ENCODE data around the gene DLX3.

Gene DLX3

DNA sequence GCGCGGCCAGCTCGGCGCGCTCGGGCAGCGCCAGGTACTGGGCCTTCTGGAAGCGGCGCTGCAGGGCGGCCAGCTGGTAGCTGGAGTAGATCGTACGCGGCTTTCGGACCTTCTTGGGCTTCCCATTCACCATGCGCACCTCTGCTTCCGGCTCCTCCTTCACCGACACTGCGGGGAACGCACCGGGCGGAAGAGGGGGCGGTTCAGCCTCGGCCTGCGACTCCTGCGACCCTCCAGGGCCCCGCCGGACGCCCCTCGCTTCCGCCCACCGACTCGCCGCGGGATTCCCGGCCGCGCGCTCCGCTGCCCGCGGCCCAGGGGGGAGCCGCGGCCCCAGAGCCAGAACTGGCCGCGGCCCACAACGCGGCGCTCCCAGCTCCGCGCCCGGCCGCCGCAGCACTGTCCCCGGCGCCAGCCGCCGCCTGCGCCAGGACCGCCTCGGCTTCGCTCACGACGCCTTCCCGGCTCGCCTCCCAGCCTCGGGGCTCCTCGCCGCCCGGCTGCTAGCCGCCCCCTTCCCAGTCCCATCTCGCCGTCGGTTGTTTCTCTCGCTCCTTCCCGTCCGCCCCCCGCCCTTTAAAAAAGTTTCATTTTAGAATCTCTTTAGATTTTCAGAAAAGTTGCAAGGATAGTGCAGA, 1.5 kb downstream of the DLX3 start:
- in situ Hi-C loops (cut with MboI; ENCODE audit: low sequenced_read_pairs) = loop anchor here (10.0 kb wide), 1 partner anchor 289 kb away; the partner anchor contains the start of gene SLC35B1
- H3K9me3 ChIP-seq = no peaks in the 10 kb centered on the region
- peak; percentile 36 to 61 for DNase-seq (ENCODE audit: low spot score in 2 of 2)
- H3K27me3 ChIP-seq (ENCODE audit: low read depth) = no peaks in the 10 kb centered on the region
- H3K4me3 ChIP-seq = peak overlapping the region; percentile 47
- peaks cover 10% of the 10 kb centered on the region for H3K4me1 ChIP-seq
- H3K36me3 ChIP-seq (replicated peaks) = no peaks in the 10 kb centered on the region

DNA sequence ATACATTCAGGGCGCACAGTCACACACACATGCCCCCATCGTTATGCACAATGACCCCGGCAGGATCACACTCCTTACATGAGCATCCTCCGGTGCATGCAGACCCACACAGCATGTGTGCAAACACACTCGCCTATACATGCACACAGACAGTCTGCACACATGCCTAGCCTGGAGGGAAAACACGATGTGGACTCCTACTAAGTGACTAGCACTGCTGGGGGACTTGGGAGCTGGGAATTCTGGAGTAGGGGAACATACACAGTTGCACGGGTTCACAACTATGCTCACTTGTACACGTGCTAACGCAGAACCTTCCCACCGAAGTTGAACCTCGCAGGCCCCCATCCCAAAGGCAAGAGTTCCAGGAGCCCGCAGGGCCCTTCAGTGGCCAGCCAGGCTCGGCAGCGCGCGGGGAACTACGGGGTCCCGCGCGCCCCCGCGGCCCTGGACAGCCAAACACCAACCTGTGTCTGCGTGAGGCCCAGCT, 2.0 kb downstream of the DLX3 start:
- in situ Hi-C loops (cut with MboI; ENCODE audit: low sequenced_read_pairs) = loop anchor here (10.0 kb wide), 1 partner anchor 288 kb away; the partner anchor contains the start of gene SLC35B1
- Histone ChIP-seq H3K27me3 (ENCODE audit: low read depth) (no peaks in the 10 kb centered on the region), H3K36me3 (replicated peaks) (no peaks in the 10 kb centered on the region), H3K4me3 (peak overlapping the region; percentile 47), H3K4me1 (peaks cover 10% of the 10 kb centered on the region), H3K9me3 (no peaks in the 10 kb centered on the region)
- DNase-seq (ENCODE audit: low spot score in 2 of 2) = no peak

DNA sequence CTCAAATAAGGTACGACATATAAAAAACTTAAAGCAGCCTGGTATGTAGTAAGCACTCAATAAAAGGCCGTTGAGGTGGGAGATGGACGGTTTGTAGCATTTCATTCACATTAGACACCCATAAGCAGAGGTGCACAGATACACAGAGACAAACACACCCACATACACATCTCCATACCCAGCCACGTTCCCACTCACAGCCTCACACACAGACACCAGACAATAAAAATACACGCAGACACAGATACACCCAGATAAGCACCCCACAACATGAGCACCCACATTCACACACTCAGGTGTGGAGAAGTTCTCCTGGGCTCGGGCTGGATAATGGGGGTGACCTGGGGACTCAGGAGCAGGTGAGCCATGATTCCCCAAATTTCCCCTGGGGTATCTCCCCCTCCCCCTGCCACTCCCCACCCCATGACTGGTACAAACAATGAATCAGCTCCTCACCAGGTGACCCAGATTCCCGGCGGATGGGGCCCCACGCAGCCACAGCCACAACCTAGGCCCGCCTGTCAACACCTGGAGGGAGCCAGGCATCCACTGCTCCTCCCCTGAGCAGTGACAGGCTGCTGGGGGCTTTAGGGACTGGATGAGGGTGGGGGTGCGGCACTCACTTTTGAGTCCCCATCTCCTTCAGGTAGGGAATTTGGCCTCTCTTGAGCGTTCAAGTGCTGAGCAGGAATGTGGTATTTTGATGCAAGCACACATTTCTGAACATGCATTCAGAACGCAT, 2.7 kb downstream of the DLX3 start:
- Histone ChIP-seq H3K36me3 (replicated peaks) (no peaks in the 10 kb centered on the region), H3K4me1 (peaks cover 10% of the 10 kb centered on the region), H3K9me3 (no peaks in the 10 kb centered on the region), H3K4me3 (peak overlapping the region; percentile 47; the same call in 1 of the 2 replicates), H3K27me3 (ENCODE audit: low read depth) (no peaks in the 10 kb centered on the region)
- no peak for DNase-seq (ENCODE audit: low spot score in 2 of 2)
- in situ Hi-C loops (cut with MboI; ENCODE audit: low sequenced_read_pairs) = loop anchor here (10.0 kb wide), 1 partner anchor 288 kb away; the partner anchor contains the start of gene SLC35B1

DNA sequence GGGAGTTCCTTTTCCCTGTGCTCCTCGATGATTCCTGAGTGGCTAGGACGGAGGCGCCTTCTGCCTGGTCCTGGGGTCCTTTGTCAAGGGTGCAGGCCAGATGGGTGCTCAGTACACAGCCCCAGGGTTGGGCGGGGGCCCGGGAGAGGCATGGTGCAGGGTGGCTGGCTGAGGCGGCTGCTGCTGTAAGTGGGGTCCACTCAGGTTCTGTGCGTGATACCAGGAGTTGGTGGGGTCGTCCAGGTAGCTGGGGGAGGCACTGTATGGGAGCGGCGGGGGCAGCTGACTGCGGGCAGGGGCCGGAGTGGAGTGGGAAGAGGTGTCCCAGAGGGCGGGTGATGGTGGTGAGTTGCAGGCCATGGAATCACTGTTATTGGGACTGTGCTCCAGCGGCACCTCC, 3.6 kb downstream of the DLX3 start:
- DNase-seq (ENCODE audit: low spot score in 2 of 2) = no peak
- no peaks in the 10 kb centered on the region for H3K36me3 ChIP-seq (replicated peaks)
- H3K4me3 ChIP-seq = no peak overlapping the region
- peaks cover 4% of the 10 kb centered on the region; the same call in 1 of the 2 replicates for H3K4me1 ChIP-seq
- H3K27me3 ChIP-seq (ENCODE audit: low read depth) = no peaks in the 10 kb centered on the region
- no peaks in the 10 kb centered on the region for H3K9me3 ChIP-seq
- in situ Hi-C loops (cut with MboI; ENCODE audit: low sequenced_read_pairs) = loop anchor here (10.0 kb wide), 1 partner anchor 287 kb away; the partner anchor contains the start of gene SLC35B1

DNA sequence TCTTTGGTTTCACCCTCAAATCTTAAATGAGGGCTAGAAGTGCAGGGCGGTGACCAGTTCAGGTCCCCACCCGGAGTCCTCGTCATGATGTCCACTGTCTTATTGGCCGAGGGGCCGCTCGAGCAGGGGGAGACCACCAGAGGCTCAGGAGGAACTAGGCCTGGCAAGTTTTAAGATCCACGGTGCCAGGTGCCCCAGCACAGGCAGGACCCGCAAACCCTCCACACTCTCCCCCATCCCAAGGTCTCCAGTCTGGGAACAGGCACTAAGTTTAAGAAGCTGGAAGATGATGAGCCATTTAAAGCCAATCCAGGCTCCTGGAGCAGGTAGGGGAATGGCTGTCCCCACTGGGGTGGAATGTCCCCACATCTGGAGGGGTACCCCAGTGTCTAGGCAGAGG, 4.1 kb downstream of the DLX3 start:
- in situ Hi-C loops (cut with MboI; ENCODE audit: low sequenced_read_pairs) = loop anchor here (10.0 kb wide), 1 partner anchor 286 kb away; the partner anchor contains the start of gene SLC35B1
- Histone ChIP-seq H3K9me3 (no peaks in the 10 kb centered on the region), H3K36me3 (replicated peaks) (no peaks in the 10 kb centered on the region), H3K27me3 (ENCODE audit: low read depth) (no peaks in the 10 kb centered on the region), H3K4me1 (peaks cover 4% of the 10 kb centered on the region; the same call in 1 of the 2 replicates), H3K4me3 (no peak overlapping the region)
- DNase-seq (ENCODE audit: low spot score in 2 of 2) = no peak

DNA sequence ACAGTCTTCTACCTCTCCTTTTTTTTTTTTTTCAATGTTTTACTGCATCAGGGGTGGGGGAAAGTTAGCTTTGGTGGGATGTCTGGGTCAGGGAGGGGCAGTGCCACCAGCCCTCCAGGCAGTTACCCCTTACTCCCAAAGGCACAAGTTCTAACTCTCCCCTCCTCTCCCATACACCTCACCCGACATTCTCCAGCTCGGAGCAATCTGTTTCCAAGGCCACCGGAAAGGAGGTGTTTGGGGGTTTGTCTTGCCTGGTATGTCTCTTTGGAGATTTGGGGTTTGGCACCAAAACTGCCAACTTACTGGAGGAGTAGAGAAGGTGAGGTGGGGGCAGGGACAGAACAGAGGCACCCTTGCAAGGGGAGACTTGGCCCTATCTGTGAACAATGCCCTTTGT, 4.7 kb downstream of the DLX3 start:
- H3K27me3 ChIP-seq (ENCODE audit: low read depth) = no peaks in the 10 kb centered on the region
- in situ Hi-C loops (cut with MboI; ENCODE audit: low sequenced_read_pairs) = loop anchor here (10.0 kb wide), 1 partner anchor 286 kb away; the partner anchor contains the start of gene SLC35B1

DNA sequence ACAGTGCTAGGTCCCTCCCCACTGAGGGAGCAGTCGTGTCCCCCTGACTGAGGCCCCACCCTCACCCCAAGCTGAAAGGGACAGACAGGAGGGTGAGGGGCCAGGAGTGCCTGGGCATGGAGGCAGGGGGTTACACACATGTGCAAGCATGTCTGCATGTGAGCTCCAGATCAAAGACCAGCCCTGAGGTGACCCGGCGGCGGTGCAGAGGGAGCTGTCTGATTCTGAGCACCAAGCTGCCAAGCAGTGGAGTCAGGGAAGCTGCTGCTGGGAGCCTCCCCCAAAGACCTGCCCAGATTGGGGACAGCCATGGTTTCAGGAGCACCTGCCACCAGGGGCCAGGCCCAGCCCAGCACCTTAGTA, 5.5 kb downstream of the DLX3 start:
- Histone ChIP-seq H3K4me1 (no peaks in the 10 kb centered on the region), H3K27me3 (ENCODE audit: low read depth) (no peaks in the 10 kb centered on the region), H3K36me3 (replicated peaks) (no peaks in the 10 kb centered on the region), H3K9me3 (no peaks in the 10 kb centered on the region), H3K4me3 (no peak overlapping the region)
- DNase-seq (ENCODE audit: low spot score in 2 of 2) = no peak
- in situ Hi-C loops (cut with MboI; ENCODE audit: low sequenced_read_pairs) = no loop called here

More for the DNA sequence above, 4.7 kb downstream of the DLX3 start:
- Histone ChIP-seq H3K36me3 (replicated peaks) (no peaks in the 10 kb centered on the region), H3K4me1 (peaks cover under 1% of the 10 kb centered on the region; the same call in 1 of the 2 replicates), H3K9me3 (no peaks in the 10 kb centered on the region), H3K4me3 (no peak overlapping the region)
- DNase-seq (ENCODE audit: low spot score in 2 of 2) = no peak

DNA sequence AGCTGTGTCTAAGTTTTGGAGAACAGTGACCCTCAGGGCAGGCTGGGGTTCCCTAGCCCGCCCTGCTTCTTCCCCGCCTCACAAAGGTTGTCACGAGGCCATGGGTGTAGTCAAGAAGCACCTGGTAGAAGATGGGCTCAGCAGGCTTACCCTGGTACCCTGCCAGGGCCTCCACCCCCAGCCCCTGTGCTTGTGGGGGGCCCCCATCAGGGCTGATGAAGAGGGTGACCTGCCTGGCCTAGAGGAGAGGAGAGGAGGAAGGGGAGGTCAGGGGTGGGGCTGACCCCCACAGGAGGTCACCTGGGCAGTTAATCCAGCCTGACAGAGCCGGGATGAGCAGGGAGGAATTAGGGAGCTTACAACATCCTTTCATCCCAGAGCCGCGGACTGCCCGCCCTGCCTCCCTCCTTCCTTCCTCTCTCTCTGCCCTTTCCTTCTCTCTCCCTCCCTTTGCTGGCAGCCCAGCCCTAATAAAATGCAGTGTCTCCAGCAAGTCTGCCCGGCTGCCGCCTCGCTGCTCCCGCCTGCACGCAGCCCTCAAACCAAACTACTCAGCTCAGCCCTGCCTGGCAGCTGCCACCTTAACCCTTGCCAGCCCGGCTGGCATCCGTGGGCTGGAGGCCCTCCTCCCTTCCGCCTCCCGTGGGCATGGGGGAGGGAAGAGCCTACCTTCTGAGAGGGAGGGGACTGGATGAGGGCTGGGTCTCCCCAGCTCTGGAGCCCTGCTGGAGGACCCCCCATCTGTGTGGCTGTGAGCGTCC, 7.2 kb downstream of the DLX3 start:
- in situ Hi-C loops (cut with MboI; ENCODE audit: low sequenced_read_pairs) = no loop called here
- Histone ChIP-seq H3K4me3 (no peak overlapping the region), H3K27me3 (ENCODE audit: low read depth) (no peaks in the 10 kb centered on the region), H3K4me1 (no peaks in the 10 kb centered on the region), H3K9me3 (no peaks in the 10 kb centered on the region), H3K36me3 (replicated peaks) (no peaks in the 10 kb centered on the region)
- no peak for DNase-seq (ENCODE audit: low spot score in 2 of 2)

DNA sequence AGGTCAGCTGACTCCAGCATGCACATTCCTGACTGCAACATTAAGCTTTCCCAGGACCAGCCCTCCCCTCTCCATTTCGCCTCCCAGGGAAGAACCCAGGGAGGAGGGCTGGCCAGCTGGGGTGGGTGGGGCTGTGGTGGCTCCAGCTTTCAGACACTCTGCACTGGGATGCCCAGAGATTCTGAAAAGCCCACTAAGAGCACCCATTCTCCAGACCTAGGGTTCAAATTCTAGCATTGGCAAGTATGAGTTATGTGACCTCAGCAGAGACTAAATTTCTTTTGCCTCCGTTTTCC, 7.8 kb downstream of the DLX3 start:
- no peaks in the 10 kb centered on the region for H3K9me3 ChIP-seq
- H3K27me3 ChIP-seq (ENCODE audit: low read depth) = no peaks in the 10 kb centered on the region
- no peaks in the 10 kb centered on the region for H3K36me3 ChIP-seq (replicated peaks)
- H3K4me3 ChIP-seq = no peak overlapping the region
- DNase-seq (ENCODE audit: low spot score in 2 of 2) = no peak
- in situ Hi-C loops (cut with MboI; ENCODE audit: low sequenced_read_pairs) = no loop called here
- no peaks in the 10 kb centered on the region for H3K4me1 ChIP-seq

DNA sequence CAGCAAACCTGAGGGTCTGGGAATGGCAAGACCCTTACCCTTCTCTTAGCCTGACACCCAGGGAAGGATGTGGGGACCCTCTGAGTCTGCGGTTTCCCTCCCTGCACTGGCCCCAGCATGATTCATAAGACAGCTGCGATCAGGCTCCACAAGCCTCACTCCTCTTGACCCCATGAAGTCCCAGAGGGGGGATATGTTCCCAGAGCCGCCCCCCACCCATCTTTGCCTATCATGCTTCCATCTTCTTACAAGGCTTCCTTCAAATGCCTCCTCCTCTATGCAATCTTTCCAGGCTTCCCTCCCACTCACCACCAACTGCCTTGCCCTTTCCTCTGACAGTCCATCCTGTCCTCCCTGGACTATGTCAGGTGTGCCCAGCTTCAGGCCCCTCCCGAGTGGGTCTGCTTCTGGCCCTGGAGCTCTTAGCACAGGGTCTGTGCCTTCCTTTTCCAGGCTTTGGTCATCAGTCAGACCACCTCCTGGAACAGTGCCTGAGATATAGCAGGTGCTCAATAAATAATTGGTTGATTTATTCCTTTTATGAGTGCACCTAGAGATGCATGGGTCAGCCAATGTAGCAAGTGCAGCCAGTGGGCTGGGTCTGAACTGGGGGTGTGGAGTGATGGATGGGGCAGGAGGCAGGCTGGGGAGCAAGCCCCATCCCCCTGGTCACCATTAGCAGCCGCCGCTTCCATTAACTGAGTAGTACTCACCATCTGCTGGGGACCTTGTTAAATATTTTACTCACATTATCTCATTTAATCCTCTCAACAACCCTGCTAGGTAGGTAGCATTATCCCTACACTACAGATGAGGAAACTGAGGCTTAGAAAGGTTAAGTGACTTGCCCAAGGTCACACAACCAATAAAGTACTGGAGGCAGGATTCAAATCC, 8.4 kb downstream of the DLX3 start:
- H3K36me3 ChIP-seq (replicated peaks) = no peaks in the 10 kb centered on the region
- H3K4me1 ChIP-seq = no peaks in the 10 kb centered on the region
- DNase-seq (ENCODE audit: low spot score in 2 of 2) = no peak
- in situ Hi-C loops (cut with MboI; ENCODE audit: low sequenced_read_pairs) = no loop called here
- H3K27me3 ChIP-seq (ENCODE audit: low read depth) = no peaks in the 10 kb centered on the region
- H3K9me3 ChIP-seq = no peaks in the 10 kb centered on the region
- no peak overlapping the region for H3K4me3 ChIP-seq

DNA sequence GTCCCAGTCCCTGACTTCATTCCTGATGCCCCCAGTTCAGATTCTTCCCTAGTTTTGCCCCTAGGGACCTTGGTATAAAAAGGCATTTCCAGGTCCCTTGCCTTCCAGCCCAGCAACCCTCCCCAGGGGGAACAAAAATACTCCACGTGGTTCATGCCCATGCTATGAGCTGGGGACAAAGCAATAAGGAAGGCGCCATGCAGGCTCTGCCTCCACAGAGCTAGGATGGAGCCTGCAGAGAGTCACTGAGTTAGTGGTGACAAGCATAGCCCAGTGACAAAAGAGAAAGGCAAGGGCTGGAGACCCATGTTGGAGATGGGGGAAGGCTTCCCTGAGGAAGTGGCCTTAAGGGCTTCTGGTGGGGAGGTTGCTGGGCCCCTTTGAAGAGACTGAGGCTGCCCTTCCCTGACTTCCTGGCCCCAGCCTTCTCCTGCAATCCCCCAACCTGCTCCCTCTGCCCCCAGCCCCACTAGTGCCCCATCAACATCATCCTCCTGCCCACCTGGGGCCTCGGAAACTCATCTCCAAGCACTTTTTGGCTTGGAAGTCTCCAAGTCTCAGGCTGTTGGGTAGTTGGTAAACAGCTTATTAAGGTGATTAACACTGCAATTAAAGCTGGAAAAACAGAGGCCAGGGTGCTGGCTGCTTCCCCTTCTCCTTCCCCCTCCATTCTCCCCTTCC, 9.6 kb downstream of the DLX3 start:
- Histone ChIP-seq H3K4me3 (no peak overlapping the region), H3K36me3 (replicated peaks) (no peaks in the 10 kb centered on the region), H3K27me3 (ENCODE audit: low read depth) (no peaks in the 10 kb centered on the region), H3K9me3 (no peaks in the 10 kb centered on the region), H3K4me1 (no peaks in the 10 kb centered on the region)
- in situ Hi-C loops (cut with MboI; ENCODE audit: low sequenced_read_pairs) = no loop called here
- no peak for DNase-seq (ENCODE audit: low spot score in 2 of 2)

DNA sequence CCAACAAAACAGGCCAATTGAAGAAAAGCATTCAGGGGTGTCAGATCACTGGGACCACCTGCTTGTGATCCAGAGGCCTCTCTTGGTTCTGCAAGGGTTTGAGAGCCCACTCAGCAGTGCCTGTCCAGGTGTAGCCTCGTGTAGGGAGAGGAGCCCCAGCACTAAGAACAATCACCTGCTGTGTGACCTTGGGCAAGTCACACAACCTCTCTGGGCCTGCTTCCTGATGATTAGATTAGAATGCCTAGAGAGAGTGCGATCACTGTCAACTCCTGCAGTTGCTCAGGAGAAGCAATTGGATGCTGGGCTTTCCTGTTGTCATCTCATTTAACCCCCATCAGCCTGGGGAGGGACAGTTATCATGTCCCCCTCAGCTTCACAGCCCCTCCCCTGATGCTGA, 10.2 kb downstream of the DLX3 start:
- H3K36me3 ChIP-seq (replicated peaks) = no peaks in the 10 kb centered on the region
- DNase-seq (ENCODE audit: low spot score in 2 of 2) = no peak
- no peaks in the 10 kb centered on the region for H3K4me1 ChIP-seq
- H3K4me3 ChIP-seq = no peak overlapping the region
- no peaks in the 10 kb centered on the region for H3K27me3 ChIP-seq (ENCODE audit: low read depth)
- no peaks in the 10 kb centered on the region for H3K9me3 ChIP-seq
- in situ Hi-C loops (cut with MboI; ENCODE audit: low sequenced_read_pairs) = no loop called here

Data from HAP-1 (cell line).